NCI-H526 treated with DMSO at 0.1 percent for 48 hours (cell line): Measurements from ENCODE around the gene RNF121.
A peak's percentile ranks its signal among the peaks of the same experiment; 100 is the strongest.
"Not testable (repeated sequence)": the region's sequence is repeated elsewhere in the genome, so short reads cannot be mapped to it uniquely, and the experiment has no call there.

Experiments used
- DNase-seq: peaks from one replicate; lab custom pipeline; 2025; lab: John Stamatoyannopoulos, UW

The RNF121 gene

DNA sequence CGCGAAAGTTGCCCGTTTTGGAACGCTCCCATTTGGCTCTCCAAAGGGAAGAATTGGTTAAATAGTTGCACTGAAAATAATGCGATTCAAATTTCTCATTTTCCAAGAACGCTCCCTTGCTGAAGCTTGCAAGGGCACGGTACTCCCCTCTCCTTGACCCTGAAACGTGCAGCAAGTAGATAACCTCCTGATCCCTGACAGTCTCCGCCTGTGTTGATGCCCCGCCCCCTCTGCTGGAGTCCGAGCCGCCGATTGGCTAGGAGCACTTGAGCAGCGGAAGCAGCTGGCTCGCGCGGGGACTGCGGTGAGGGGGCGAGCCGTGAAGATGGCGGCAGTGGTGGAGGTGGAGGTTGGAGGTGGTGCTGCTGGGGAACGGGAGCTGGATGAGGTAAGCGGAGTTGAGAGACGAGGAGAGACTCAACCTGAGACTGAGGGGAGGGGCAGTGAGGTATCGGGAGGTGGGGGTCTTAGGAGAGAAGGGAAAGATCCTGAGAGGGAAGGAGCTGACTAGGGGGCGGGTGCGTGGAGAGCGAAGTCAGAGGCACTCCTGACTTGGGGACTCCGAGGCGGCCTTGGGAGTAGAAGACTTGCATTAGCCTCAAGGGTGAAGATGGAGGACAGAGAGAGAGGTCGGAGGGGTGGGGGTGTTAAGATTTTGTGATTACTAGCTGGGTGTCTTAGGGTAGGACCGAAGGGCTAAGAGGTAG is at the start of gene RNF121:
RNF121 (plus strand) TSS at position 310 of the 707 bp plus-strand sequence; CDS start at position 326, 16 bp downstream.
- peak; percentile 98 for DNase-seq

DNA sequence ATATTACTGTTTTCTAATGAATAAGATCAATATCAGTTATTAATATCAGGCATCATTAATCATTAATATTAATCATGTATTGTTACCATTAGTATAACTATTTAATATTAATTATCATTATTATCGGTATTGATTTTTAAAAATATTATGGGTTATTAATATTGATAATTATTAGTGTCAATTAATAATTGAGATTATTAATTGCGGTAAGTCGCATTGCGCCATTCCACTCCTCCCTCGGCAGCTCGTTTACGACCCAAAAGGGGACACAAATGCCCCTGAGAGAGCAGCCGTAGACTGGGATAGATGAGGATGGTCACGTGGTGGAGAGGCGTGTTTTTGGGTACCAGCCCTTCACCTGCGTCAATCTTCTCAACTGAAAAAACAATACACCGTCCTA is 43.0 kb upstream of the RNF121 start:
- not testable (repeated sequence) for DNase-seq

GRCh38 chr11:71888335-71889010 is 40.4 kb upstream of the RNF121 start:
- DNase-seq, result not testable (repeated sequence)

- DNase-seq, result not testable (repeated sequence)
These were observed 39.5 kb upstream of the RNF121 start for GRCh38 chr11:71889181-71889872.

DNA sequence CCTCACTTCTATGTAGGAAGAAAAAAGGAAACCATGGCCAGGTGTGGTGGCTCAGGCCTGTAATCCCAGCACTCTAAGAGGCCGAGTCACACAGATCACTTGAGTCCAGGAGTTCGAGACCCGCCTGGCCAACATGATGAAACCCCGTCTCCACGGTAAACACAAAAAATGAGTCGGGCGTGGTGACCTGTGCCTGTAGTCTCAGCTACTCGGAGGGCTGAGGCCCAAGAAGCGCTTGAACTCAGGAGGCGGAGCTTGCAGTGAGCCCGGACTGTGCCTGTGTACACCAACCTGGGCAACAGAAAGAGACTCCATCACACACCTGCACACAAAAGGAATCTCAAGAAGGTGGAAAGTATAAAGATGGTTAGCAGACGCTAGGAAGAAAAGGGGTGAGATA is 32.9 kb upstream of the RNF121 start:
- DNase-seq, result no peak

- DNase-seq, result not testable (repeated sequence)
These were observed 27.7 kb upstream of the RNF121 start for GRCh38 chr11:71901137-71901536.

GRCh38 chr11:71908218-71908617 is 20.6 kb upstream of the RNF121 start:
- no peak for DNase-seq

DNA sequence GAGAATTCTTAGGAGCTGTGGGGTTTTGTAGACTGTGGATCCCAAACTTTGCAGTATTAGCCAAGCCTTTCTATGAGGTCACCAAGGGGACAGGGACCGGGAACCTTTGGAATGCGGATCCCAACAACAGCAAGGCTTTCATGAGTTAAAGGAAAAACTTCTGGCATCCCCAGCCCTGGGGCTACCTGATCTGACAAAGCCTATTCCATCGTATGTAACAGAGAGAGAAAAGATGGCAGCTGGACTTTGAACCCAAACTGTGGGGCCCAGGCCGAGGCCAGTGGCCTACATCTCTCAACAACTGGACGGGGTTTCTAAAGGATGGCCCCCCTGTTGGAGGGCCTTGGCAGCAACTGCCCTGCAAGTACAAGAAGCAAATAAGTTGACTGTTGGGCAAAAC is 18.1 kb upstream of the RNF121 start:
- not testable (repeated sequence) for DNase-seq

DNA sequence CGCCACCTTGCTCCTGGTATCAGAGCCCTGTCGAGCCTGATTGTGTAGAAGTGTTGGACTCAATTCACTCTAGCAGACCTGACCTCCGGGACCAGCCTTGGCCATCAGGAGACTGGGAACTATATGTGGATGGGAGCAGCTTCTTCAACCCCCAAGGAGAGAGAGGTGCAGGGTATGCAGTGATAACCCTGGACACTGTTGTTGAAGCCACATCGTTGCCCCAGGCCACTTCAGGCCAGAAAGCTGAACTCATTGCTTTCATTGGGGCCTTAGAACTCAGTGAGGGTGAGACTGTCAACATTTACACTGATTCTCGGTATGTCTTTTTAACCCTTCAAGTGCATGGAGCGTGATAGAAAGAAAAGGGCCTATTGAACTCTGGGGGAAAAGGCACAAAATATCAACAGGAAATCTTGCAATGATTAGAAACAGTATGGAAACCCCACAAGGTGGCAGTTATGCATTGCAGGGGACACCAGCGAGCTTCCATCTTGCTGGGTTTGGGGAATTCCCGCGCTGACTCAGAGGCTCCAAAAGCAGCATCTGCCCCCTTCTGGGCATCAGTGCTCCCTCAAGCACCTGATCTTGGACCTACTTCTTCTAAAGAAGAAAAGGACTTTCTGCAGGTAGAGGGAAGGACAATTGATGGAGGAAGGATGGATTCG is 17.4 kb upstream of the RNF121 start:
- not testable (repeated sequence) for DNase-seq

DNA sequence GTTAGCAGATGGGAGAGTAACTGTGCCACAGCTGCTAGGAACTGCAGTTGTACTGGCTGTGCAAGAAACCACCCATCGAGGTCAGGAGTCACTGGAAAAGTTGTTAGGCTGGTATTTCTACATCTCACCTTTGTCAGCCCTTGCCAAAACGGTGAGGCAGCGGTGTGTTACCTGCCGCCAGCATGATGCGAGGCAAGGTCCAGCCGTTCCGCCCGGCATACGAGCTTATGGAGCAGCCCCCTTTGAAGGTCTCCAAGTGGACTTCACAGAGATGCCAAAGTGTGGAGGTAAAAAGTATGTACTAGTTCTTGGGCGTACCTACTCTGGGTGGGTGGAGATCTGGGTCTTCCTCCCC is 16.9 kb upstream of the RNF121 start:
- not testable (repeated sequence) for DNase-seq

GRCh38 chr11:71913756-71914526 is 14.9 kb upstream of the RNF121 start:
- no peak for DNase-seq

GRCh38 chr11:71914617-71915189 is 14.1 kb upstream of the RNF121 start:
- no peak for DNase-seq

GRCh38 chr11:71917646-71918140 is 11.2 kb upstream of the RNF121 start:
- no peak for DNase-seq

GRCh38 chr11:71927820-71928736 is 768 bp upstream of the RNF121 start, which contains the start of gene XNDC1N:
Gene XNDC1N, minus strand, starts transcription at chr11:71928594. Its CDS starts 5,241 bp downstream, at chr11:71923353.
- peak; percentile 98 for DNase-seq

GRCh38 chr11:71929491-71929890 is 645 bp downstream of the RNF121 start:
- DNase-seq, result no peak

DNA sequence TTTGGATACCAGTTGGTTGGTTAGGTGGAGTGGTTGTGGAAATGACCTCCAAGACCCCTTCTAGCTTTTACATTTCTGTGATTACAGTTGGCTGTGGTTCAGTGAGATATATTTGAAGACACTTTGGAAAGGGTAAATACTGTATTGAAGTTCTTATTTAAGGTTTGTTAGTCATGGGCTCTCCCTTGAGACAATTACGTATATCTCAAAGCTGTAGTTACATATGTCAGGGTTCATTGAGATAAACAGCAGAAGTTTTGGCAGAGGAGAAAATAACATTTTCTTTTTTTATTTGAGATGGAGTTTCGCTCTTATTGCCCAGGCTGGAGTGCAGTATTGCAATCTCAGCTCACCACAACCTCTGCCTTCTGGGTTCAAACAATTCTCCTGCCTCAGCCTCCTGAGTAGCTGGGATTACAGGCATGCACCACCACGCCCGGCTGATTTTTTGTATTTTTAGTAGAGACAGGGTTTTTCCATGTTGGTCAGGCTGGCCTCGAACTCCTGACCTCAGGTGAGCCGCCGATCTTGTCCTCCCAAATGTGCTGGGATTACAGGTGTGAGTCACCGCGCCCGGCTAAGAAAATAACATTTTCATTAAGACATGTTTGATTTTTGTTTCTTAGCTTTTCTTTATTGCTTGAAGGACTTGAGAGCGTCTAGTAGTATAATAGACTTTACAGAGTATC is 1.9 kb downstream of the RNF121 start:
- DNase-seq, result no peak

DNA sequence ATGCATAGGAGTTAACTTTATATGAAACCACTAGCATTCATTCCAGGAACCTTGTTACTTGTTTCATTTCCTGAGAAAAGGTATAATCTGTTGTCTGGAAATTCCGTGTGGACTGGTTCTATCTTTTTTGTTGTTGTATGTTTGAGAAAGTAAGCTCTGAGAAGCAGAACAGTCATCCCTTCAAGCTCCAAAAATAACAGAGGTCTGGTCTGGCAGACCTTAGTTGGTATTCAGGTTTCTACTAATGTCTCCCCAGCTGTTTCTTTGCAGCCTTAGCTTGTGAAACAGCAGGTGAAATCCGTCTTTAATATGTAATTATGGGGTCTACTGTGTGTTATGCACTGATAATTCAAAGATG is 2.4 kb downstream of the RNF121 start:
- DNase-seq, result no peak

- no peak for DNase-seq
These were observed 4.5 kb downstream of the RNF121 start for GRCh38 chr11:71933141-71933933.

- no peak for DNase-seq
These were observed 5.4 kb downstream of the RNF121 start for GRCh38 chr11:71934213-71934612.
